Bronchial smooth muscle cell (primary cell): Measurements from ENCODE around the gene BTNL2. TPM values are rescaled to one million over a fixed set of nuclear protein-coding genes. Genes with fewer than 3 reads are reported as not detected.

Experiments
- total RNA-seq: library from RNA; depleted of rRNA; stranded (reverse); fragments of >200 nt; gene quantifications from 2 replicates; pipeline ENCODE4 v1.2.1, GENCODE V29; 2014

BTNL2 gene
- total RNA-seq: not detected in 2 replicates

GRCh38 chr6:32406857-32407256 is at the start of gene BTNL2:
TSS of gene BTNL2 (minus strand) at chr6:32407181. CDS start at chr6:32407123, 58 bp downstream.

GRCh38 chr6:32439602-32440214 is 32.7 kb upstream of the BTNL2 start, which contains the start of gene HLA-DRA:
TSS of gene HLA-DRA (plus strand) at chr6:32439887. CDS start at chr6:32439951, 64 bp downstream.

GRCh38 chr6:32371803-32372202 is 35.2 kb downstream of the BTNL2 start, which contains the start of gene TSBP1:
TSS of gene TSBP1 (minus strand) at chr6:32371903. CDS start at chr6:32371706, 197 bp downstream.

Other genes with a start within 250 kb of the BTNL2 start
- 1.6 and 2.4 TPM in 2 replicates for gene EGFL8, start 242.6 kb downstream of the BTNL2 start, total RNA-seq
- gene AGPAT1, start 231.1 kb downstream of the BTNL2 start, total RNA-seq: 21.9 and 22.2 TPM in 2 replicates
- 14.4 and 15.6 TPM in 2 replicates for gene RNF5, start 228.8 kb downstream of the BTNL2 start, total RNA-seq
- gene AGER, start 222.9 kb downstream of the BTNL2 start, total RNA-seq: 0.16 and 0.17 TPM in 2 replicates
- gene PBX2, start 217.0 kb downstream of the BTNL2 start, total RNA-seq: 27.9 and 31.4 TPM in 2 replicates
- 0.17 and 0.95 TPM in 2 replicates for gene GPSM3, start 214.5 kb downstream of the BTNL2 start, total RNA-seq
- 0.77 and 0.79 TPM in 2 replicates for gene NOTCH4, start 183.1 kb downstream of the BTNL2 start, total RNA-seq
- not detected in 2 replicates for gene TSBP1, start 35.3 kb downstream of the BTNL2 start, total RNA-seq
- 0.17 and 0.95 TPM in 2 replicates for gene HLA-DRA, start 32.7 kb upstream of the BTNL2 start, total RNA-seq
- not detected in 2 replicates for gene HLA-DRB5, start 123.1 kb upstream of the BTNL2 start, total RNA-seq
- 0.16 TPM in 1 of 2 replicates, not detected in the other for gene HLA-DRB1, start 182.7 kb upstream of the BTNL2 start, total RNA-seq
- gene HLA-DQA1, start 230.2 kb upstream of the BTNL2 start, total RNA-seq: 0.16 TPM in 1 of 2 replicates, not detected in the other